ENCODE results near the gene RASGEF1C.

Gene RASGEF1C

DNA sequence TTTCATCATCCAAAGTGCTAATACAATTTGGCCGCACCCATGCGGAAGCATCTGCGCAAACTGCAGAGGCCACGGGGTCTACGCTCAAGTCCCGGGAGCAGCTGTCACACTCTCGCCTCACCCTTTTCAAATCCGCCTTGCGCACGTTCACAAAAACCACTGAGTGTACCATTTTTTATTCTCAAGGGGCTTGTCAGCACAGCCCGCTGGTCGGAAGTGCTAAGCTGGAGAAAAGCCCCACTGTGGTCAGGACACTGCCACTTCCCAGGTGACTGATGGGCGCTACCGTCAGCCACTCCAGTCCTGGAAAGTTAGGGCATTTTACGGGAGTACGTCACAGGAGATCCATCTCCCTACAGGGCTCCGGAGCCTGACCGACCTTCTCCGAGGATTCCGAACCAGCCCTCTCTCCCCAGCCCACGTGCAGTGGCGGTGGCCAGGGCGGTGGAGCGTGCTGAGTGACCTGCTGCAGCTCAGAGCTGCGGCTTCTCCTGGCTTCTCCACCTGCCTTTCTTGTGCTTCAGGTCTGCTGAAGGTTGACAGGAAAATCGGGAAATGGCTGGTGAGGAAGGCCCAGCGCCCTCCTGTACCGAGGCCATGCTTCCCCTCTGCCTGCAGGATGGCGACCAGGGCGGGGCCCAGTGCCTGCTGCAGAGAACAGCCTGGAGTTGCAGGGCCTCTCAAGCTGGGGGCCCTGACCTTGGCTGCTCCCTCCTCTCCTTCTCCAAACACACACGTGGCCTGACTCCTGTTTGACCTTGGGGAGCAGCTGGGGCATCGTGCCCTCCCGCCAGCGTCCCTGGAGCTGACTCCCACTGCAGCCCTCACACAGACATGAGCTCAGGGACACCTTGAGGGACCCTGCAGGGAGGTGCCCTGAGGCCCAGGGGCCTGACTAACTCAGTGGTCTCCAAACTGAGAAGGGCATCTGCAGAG, 14.3 kb downstream of the RASGEF1C start:
- H3K27me3 ChIP-seq (ENCODE audit: control insufficient read depth, insufficient read depth, low read length), result no peaks in the 10 kb centered on the region
- H3K36me3 ChIP-seq (ENCODE audit: control insufficient read depth, insufficient read depth, low read length), result no peaks in the 10 kb centered on the region
- H3K4me3 ChIP-seq (ENCODE audit: low read length), result no peak overlapping the region
- H3K4me1 ChIP-seq (ENCODE audit: control insufficient read depth, insufficient read depth, low read length), result no peaks in the 10 kb centered on the region
- no peaks in the 10 kb centered on the region for H3K9me3 ChIP-seq (ENCODE audit: control insufficient read depth, low read length)
- no peak overlapping the region for H3K9ac ChIP-seq (ENCODE audit: low read length)

DNA sequence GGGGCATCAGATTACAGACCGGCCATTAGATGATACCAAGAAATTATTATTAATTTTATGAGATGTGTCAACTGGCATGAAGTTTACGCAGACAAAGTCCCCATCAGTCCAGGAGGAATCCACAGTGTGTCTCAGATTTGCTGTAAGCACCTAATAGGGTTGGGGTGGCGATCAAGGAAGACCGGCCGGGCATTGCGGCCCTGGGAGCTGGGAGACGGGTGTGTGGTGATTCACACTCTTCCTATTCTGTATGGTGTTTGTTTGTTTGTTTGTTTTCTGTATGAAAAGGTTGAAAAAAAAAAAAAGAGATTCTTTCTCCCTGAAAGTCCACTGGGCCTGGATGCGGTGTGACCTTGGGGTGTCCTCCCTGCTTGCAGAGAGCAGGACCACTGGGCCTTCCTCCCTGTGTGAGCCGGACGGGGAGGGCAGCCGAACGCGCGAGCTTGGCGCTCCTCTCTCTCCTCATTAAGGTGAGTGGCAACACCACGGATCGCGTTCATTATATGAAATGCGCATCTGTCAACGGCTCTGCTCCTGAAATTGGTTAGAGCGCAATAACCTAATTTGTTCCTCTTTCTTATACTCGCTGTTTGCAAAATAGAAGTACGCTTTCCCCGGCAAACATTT, 15.1 kb downstream of the RASGEF1C start:
- Histone ChIP-seq H3K36me3 (ENCODE audit: control insufficient read depth, insufficient read depth, low read length) (no peaks in the 10 kb centered on the region), H3K4me3 (ENCODE audit: low read length) (no peak overlapping the region), H3K4me1 (ENCODE audit: control insufficient read depth, insufficient read depth, low read length) (no peaks in the 10 kb centered on the region), H3K9me3 (ENCODE audit: control insufficient read depth, low read length) (no peaks in the 10 kb centered on the region), H3K9ac (ENCODE audit: low read length) (no peak overlapping the region), H3K27me3 (ENCODE audit: control insufficient read depth, insufficient read depth, low read length) (no peaks in the 10 kb centered on the region)

DNA sequence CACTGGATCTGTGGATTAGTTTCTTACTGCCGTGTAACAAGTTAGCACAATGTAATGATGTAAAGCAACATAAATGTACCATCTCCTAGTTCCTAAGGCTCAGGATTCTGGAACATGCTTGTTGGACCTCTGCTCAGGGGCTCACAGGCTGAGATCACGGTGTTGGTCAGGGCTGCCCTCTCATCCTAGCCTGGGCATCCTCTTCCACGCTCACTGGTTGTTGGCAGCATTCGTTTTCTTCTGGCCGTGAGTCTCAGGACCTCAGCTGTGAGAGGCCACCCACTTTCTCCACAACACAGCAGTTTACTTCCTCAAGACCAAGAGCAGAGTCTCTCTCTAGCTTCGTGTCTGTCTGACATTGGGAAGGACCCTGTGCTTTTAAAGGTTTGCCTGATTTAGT, 17.3 kb downstream of the RASGEF1C start:
- H3K9me3 ChIP-seq (ENCODE audit: control insufficient read depth, low read length), result no peaks in the 10 kb centered on the region
- H3K27me3 ChIP-seq (ENCODE audit: control insufficient read depth, insufficient read depth, low read length), result no peaks in the 10 kb centered on the region
- no peak overlapping the region for H3K9ac ChIP-seq (ENCODE audit: low read length)
- H3K4me3 ChIP-seq (ENCODE audit: low read length), result no peak overlapping the region
- no peaks in the 10 kb centered on the region for H3K4me1 ChIP-seq (ENCODE audit: control insufficient read depth, insufficient read depth, low read length)
- H3K36me3 ChIP-seq (ENCODE audit: control insufficient read depth, insufficient read depth, low read length), result no peaks in the 10 kb centered on the region

DNA sequence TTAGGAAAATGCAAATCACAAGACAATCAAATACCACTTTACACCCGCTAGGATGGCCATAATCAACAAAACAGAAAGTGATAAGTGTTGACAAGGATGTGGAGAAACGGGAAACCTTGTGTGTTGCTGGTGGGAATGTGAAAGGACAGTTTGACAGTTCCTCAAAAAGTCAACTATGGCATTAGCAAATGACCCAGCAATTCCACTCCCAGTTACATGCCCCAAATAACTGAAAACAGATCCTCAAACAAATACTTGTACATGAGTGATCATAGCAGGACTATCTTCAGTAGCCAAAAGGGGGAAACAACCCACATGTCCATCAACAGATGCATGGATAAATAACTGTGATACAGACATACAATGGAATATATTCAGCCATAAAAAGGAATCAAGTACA, 21.2 kb downstream of the RASGEF1C start:
- Histone ChIP-seq H3K4me1 (ENCODE audit: control insufficient read depth, insufficient read depth, low read length) (no peaks in the 10 kb centered on the region), H3K27me3 (ENCODE audit: control insufficient read depth, insufficient read depth, low read length) (no peaks in the 10 kb centered on the region), H3K4me3 (ENCODE audit: low read length) (no peak overlapping the region), H3K9ac (ENCODE audit: low read length) (no peak overlapping the region), H3K9me3 (ENCODE audit: control insufficient read depth, low read length) (no peaks in the 10 kb centered on the region), H3K36me3 (ENCODE audit: control insufficient read depth, insufficient read depth, low read length) (no peaks in the 10 kb centered on the region)

DNA sequence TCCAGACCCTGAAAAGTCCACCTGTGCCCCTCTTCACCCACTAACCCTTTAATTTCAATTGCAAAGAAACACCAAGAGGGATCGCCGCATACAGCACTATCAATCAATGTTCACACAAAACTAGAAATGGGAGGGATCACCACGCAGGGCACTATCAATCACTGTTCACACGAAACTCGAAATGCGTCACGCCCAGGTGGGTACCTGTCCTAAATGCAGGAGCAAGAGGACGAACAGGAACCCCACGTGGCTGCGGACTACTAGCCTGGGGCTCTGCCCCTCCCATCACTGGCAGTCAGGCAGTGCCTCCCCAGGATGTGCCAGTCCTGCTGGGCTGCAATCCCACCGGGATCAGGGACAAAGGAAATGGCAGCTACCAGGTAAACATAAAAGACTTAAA, 28.2 kb downstream of the RASGEF1C start:
- Histone ChIP-seq H3K27me3 (ENCODE audit: control insufficient read depth, insufficient read depth, low read length) (no peaks in the 10 kb centered on the region), H3K4me3 (ENCODE audit: low read length) (no peak overlapping the region), H3K4me1 (ENCODE audit: control insufficient read depth, insufficient read depth, low read length) (no peaks in the 10 kb centered on the region), H3K9ac (ENCODE audit: low read length) (no peak overlapping the region), H3K9me3 (ENCODE audit: control insufficient read depth, low read length) (no peaks in the 10 kb centered on the region), H3K36me3 (ENCODE audit: control insufficient read depth, insufficient read depth, low read length) (no peaks in the 10 kb centered on the region)

DNA sequence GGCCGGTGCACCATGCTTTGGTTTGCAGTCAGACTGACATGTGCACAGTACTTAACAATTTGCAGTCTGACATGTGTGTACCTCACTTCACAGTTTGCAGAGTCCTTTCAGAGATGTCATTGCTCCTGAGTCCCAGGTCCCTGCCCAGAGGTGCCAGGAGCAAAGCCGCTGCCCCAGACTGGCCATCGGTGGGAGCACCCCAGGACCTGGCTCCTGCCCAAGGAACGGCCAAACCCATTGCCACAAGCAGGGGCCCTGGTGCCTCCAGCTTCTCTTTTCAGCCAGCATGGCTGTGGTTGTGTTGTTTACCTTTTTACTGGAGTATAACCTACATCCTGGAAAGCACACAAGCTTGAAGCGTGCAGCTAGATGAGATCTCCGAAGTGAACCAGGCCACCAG, 28.6 kb downstream of the RASGEF1C start:
- Histone ChIP-seq H3K4me1 (ENCODE audit: control insufficient read depth, insufficient read depth, low read length) (no peaks in the 10 kb centered on the region), H3K27me3 (ENCODE audit: control insufficient read depth, insufficient read depth, low read length) (no peaks in the 10 kb centered on the region), H3K9me3 (ENCODE audit: control insufficient read depth, low read length) (no peaks in the 10 kb centered on the region), H3K4me3 (ENCODE audit: low read length) (no peak overlapping the region), H3K36me3 (ENCODE audit: control insufficient read depth, insufficient read depth, low read length) (no peaks in the 10 kb centered on the region), H3K9ac (ENCODE audit: low read length) (no peak overlapping the region)

DNA sequence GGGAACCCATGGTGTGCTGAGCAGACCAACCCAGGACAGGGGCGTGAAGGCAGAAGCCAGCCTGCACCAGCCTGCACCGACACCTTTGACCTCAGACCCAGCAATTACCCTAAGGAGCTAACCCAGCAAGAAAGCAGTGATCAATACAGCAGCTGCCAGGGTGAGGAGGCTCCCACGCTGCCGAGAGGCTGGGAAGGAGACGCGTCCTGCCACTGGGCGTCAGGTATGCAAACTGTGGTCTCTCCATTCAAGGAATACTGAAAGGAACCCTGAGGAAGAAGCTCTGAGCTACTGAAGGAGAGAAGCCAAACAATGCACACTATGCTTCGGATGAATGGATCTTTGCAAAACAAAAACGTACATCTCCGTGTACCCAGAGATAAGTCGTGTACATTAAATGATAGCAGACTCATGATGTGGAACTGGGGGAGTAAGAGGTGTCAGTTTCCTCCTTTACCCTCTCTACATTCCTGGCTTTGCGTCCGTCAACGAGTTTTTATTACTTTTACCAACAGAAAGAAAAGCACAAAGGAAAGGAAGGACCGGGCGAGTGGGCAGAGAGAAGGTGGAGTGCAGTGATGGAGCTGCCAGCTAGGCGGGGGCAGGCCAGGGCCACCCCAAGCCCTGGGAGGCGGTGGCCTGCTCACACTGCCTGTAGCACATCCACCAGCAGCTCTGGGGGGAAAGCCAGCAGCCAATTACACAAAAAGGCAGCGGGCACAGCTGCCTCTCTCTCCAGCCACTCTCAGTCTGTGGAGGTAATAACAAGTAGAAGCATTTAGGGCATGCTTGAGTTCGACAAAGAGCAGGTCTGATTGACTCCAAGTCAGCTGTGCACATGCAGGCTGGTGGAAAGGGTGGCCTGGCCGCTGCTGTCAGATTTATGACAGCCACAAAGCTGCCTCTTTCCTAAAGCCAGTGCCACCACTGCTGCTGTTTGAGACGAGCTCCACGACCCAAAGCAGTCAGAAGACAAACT, 29.3 kb downstream of the RASGEF1C start:
- Histone ChIP-seq H3K4me1 (ENCODE audit: control insufficient read depth, insufficient read depth, low read length) (no peaks in the 10 kb centered on the region), H3K9ac (ENCODE audit: low read length) (no peak overlapping the region), H3K4me3 (ENCODE audit: low read length) (no peak overlapping the region), H3K9me3 (ENCODE audit: control insufficient read depth, low read length) (no peaks in the 10 kb centered on the region), H3K27me3 (ENCODE audit: control insufficient read depth, insufficient read depth, low read length) (no peaks in the 10 kb centered on the region), H3K36me3 (ENCODE audit: control insufficient read depth, insufficient read depth, low read length) (no peaks in the 10 kb centered on the region)

DNA sequence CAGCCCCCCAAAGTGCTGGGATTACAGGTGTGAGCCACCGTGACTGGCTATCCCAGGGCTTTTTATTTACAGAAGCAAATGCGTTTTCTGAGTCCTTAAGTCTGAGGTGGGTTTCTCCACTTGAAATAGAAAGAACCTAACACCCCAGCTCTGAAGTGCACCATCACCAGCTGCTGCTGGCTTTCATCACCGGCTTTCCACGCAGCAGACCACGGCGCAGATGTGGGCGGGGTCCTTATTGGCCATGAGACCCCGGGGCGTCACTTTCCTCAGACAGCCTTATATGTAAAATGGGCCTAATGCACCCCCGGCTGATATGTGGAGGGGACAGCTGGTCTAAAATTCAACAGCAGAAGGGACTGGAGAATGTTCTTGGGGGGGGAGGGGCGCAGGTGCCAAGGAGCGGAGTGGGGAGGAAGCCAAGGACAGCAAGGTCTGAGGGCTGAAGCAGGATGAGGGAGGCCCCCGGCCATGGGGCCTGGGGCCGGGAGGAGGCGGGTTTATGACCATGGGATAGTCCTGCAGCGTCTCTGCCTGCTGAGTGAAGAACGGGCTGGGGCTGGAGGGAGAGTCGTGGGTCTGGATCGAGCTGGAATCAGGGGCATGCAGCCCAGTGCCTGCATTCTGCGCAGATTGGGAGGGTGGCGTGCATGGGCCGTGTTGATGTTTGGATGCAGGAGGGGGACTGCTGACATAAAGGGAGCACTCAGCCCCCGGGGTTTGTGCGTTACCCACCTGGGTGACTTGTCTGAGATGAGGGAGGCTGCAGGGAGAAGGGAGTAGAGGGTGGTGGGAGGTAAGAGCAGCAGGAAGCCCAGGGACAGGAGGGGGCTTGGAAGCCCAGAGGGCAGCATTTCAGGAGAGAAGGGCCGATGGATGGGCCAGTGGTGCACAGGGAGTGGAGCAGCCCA, 30.2 kb downstream of the RASGEF1C start:
- Histone ChIP-seq H3K36me3 (ENCODE audit: control insufficient read depth, insufficient read depth, low read length) (no peaks in the 10 kb centered on the region), H3K27me3 (ENCODE audit: control insufficient read depth, insufficient read depth, low read length) (no peaks in the 10 kb centered on the region), H3K4me3 (ENCODE audit: low read length) (no peak overlapping the region), H3K9me3 (ENCODE audit: control insufficient read depth, low read length) (no peaks in the 10 kb centered on the region), H3K9ac (ENCODE audit: low read length) (no peak overlapping the region), H3K4me1 (ENCODE audit: control insufficient read depth, insufficient read depth, low read length) (no peaks in the 10 kb centered on the region)

DNA sequence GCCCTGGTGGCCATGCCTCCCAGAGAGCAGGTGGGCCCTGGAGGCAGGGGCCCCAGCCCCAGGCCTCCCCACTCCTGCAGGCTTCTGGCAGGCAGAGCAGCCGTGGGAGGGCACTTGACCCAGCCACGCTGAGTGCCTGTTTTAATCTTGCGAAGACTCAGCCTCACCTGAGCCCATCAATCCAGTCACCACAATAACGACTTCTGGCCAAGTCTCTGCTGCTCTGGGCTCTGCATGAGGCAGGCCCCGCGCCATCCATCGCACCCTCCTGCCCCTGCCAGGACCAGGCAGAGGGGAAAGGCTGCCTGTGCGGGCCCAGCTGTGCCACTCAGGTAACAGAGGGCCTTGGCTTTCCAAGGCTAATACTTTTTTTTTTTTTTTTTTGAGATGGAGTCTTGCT, 32.8 kb downstream of the RASGEF1C start:
- H3K9ac ChIP-seq (ENCODE audit: low read length), result no peak overlapping the region
- H3K4me1 ChIP-seq (ENCODE audit: control insufficient read depth, insufficient read depth, low read length), result no peaks in the 10 kb centered on the region
- no peaks in the 10 kb centered on the region for H3K9me3 ChIP-seq (ENCODE audit: control insufficient read depth, low read length)
- H3K27me3 ChIP-seq (ENCODE audit: control insufficient read depth, insufficient read depth, low read length), result peaks cover 3% of the 10 kb centered on the region
- H3K4me3 ChIP-seq (ENCODE audit: low read length), result no peak overlapping the region
- no peaks in the 10 kb centered on the region for H3K36me3 ChIP-seq (ENCODE audit: control insufficient read depth, insufficient read depth, low read length)

DNA sequence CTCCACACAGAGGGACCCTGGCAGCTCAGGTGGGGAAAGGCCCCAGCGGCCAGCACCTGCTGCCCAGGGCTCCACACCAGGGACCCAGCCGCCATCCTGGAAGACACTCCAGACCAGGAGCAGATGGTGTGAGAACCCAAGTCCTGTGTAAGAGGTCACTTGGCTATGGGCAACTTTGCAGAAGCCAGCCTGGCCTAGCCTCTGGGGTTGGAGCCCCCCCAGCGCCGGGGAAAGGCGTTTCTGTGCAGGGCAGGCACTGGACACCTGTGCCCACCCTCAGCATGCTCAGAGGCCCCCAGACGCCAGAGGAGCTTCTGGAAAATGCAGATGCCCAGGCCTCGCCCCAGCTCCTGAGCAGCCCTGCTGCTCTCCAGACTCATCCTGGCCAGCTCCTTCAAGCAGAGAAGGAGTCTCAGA, 34.0 kb downstream of the RASGEF1C start:
- Histone ChIP-seq H3K9ac (ENCODE audit: low read length) (no peak overlapping the region), H3K4me3 (ENCODE audit: low read length) (no peak overlapping the region), H3K9me3 (ENCODE audit: control insufficient read depth, low read length) (no peaks in the 10 kb centered on the region), H3K36me3 (ENCODE audit: control insufficient read depth, insufficient read depth, low read length) (no peaks in the 10 kb centered on the region), H3K4me1 (ENCODE audit: control insufficient read depth, insufficient read depth, low read length) (no peaks in the 10 kb centered on the region), H3K27me3 (ENCODE audit: control insufficient read depth, insufficient read depth, low read length) (peaks cover 3% of the 10 kb centered on the region)

DNA sequence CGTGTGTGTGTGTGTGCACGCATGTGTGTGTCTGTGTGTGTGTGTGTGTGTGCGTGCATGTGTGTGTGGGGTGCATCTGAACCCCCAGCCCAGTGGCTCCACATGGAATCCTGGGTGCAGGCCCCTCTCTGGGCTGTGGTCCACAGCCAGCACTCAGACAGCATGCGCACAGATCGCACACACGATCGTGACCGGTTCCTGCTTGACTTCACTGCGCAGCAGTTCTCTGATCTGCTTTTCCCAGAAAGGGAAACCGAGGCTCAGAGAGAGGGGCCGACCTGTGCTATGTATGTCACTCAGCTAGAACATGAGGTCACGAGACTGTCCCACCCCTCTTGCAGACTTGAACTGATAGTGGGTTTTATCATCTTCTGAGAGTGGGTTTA, 34.4 kb downstream of the RASGEF1C start:
- no peaks in the 10 kb centered on the region for H3K4me1 ChIP-seq (ENCODE audit: control insufficient read depth, insufficient read depth, low read length)

More for the DNA sequence above, 34.4 kb downstream of the RASGEF1C start:
- no peaks in the 10 kb centered on the region for H3K36me3 ChIP-seq (ENCODE audit: control insufficient read depth, insufficient read depth, low read length)
- no peak overlapping the region for H3K4me3 ChIP-seq (ENCODE audit: low read length)
- H3K9me3 ChIP-seq (ENCODE audit: control insufficient read depth, low read length), result no peaks in the 10 kb centered on the region
- H3K9ac ChIP-seq (ENCODE audit: low read length), result no peak overlapping the region
- H3K27me3 ChIP-seq (ENCODE audit: control insufficient read depth, insufficient read depth, low read length), result peaks cover 3% of the 10 kb centered on the region

All from mucosa of stomach (tissue), 1 donor.